ENCODE measurements around the gene TPM3.

GRCh38 chr1:154186177-154186576 lies 5.7 kb downstream of the TPM3 start:
- TF ChIP-seq POLR2A (IDR thresholded peaks at IDR 0.05; ENCODE audit: low read length) (no peak), GATA1 (IDR thresholded peaks at IDR 0.05; ENCODE audit: low read depth, low read length) (no peak)
